Astrocyte (in vitro differentiated cells and primary cell): ENCODE measurements around the gene DHX35. TPM values are rescaled to one million over a fixed set of nuclear protein-coding genes. Genes with fewer than 3 reads are reported as not detected.

Experiments
- DNase-seq: peaks from one replicate; pipeline ENCODE4 v3.0.0-alpha.2; 2010; ENCODE audit warnings: low read depth
- FAIRE-seq: peaks from 2 replicates; lab custom pipeline; 2011; peaks lifted over from hg19 to GRCh38; lab: Jason Lieb, UNC
- H2AFZ ChIP-seq: 2 replicates; pipeline ENCODE4 v1.6.0; 2012; ENCODE audit warnings: low read depth, low read length, inconsistent platforms
- H3K27ac ChIP-seq: 2 replicates; pipeline ENCODE4 v1.5.1; 2011; ENCODE audit warnings: low read depth, low read length, inconsistent platforms
- H3K27me3 ChIP-seq: 2 replicates; pipeline ENCODE4 v1.6.0; 2011; ENCODE audit warnings: low read length, inconsistent platforms; ENCODE audit not compliant: insufficient read depth
- H3K36me3 ChIP-seq: 2 replicates; pipeline ENCODE4 v1.5.1; 2011; ENCODE audit warnings: low read length, inconsistent platforms; ENCODE audit not compliant: insufficient read depth
- H3K4me1 ChIP-seq: 2 replicates; pipeline ENCODE4 v1.5.1; 2011; ENCODE audit warnings: low read length, inconsistent platforms; ENCODE audit not compliant: insufficient read depth
- H3K4me2 ChIP-seq: 2 replicates; pipeline ENCODE4 v1.6.0; 2012; ENCODE audit warnings: low read length, inconsistent platforms
- H3K4me3 ChIP-seq: 2 replicates; pipeline ENCODE4 v1.5.1; 2011; ENCODE audit warnings: low read depth, mild to moderate bottlenecking, low read length, inconsistent platforms; ENCODE audit not compliant: insufficient read depth
- H3K79me2 ChIP-seq: 2 replicates; pipeline ENCODE4 v1.6.0; 2012; ENCODE audit warnings: mild to moderate bottlenecking, low read length, inconsistent platforms; ENCODE audit not compliant: insufficient read depth
- H3K9ac ChIP-seq: 2 replicates; pipeline ENCODE4 v1.6.0; 2012; ENCODE audit warnings: mild to moderate bottlenecking, low read length, inconsistent platforms
- H3K9me3 ChIP-seq: 2 replicates; pipeline ENCODE4 v1.5.1; 2012; ENCODE audit warnings: low read depth, mild to moderate bottlenecking, low read length, inconsistent platforms; ENCODE audit not compliant: insufficient read depth
- H4K20me1 ChIP-seq: 2 replicates; pipeline ENCODE4 v1.6.0; 2012; ENCODE audit warnings: low read length, inconsistent platforms; ENCODE audit not compliant: insufficient read depth
- H3K27ac Mint-ChIP-seq: one replicate; pipeline ENCODE4 v1.8.0; 2021; ENCODE audit warnings: mild to moderate bottlenecking, mixed read lengths; ENCODE audit not compliant: unreplicated experiment
- H3K27me3 Mint-ChIP-seq: one replicate; pipeline ENCODE4 v1.8.0; 2021; ENCODE audit warnings: low read depth, mixed read lengths; ENCODE audit not compliant: unreplicated experiment
- H3K36me3 Mint-ChIP-seq: one replicate; pipeline ENCODE4 v1.8.0; 2021; ENCODE audit warnings: low read depth, mixed read lengths; ENCODE audit not compliant: unreplicated experiment
- H3K4me1 Mint-ChIP-seq: one replicate; pipeline ENCODE4 v1.8.0; 2021; ENCODE audit warnings: low read depth, mixed read lengths; ENCODE audit not compliant: unreplicated experiment
- H3K4me3 Mint-ChIP-seq: one replicate; pipeline ENCODE4 v1.8.0; 2021; ENCODE audit warnings: mild to moderate bottlenecking, moderate library complexity, mixed read lengths; ENCODE audit not compliant: unreplicated experiment
- H3K9me3 Mint-ChIP-seq: one replicate; pipeline ENCODE4 v1.8.0; 2021; ENCODE audit warnings: mild to moderate bottlenecking, mixed read lengths; ENCODE audit not compliant: unreplicated experiment
- CTCF ChIP-seq: IDR thresholded peaks from 2 replicates; pipeline ENCODE4 v1.5.1; 2011; ENCODE audit warnings: low read depth, mild to moderate bottlenecking, inconsistent platforms, low read length, moderate library complexity; ENCODE audit not compliant: insufficient read depth
- EZH2 ChIP-seq: IDR thresholded peaks from 2 replicates; pipeline ENCODE4 v1.6.1; 2012; ENCODE audit warnings: mild to moderate bottlenecking, low read length, inconsistent platforms; ENCODE audit not compliant: insufficient read depth
- total RNA-seq: library from RNA; stranded (reverse); gene quantifications from 2 replicates; pipeline ENCODE4 v1.2.1, GENCODE V29; 2021

The DHX35 gene
- total RNA-seq, 1 donor from 2014 or later = 7.8 TPM

- Mint-ChIP-seq H3K36me3 (peaks cover 5% of the 10 kb centered on the region), H3K9me3 (no peaks in the 10 kb centered on the region), H3K4me3 (no peak overlapping the region), H3K4me1 (peaks cover 19% of the 10 kb centered on the region), H3K27me3 (no peaks in the 10 kb centered on the region), H3K27ac (no peak overlapping the region)
- H3K4me2 ChIP-seq = no peak overlapping the region
- no peaks in the 10 kb centered on the region for H3K27me3 ChIP-seq
- H3K4me3 ChIP-seq = no peak overlapping the region
- DNase-seq = no peak
- peaks cover 26% of the 10 kb centered on the region for H4K20me1 ChIP-seq
- no peak for FAIRE-seq
- H3K36me3 ChIP-seq = peaks cover 3% of the 10 kb centered on the region
- no peak overlapping the region for H3K9ac ChIP-seq
- no peaks in the 10 kb centered on the region for H3K9me3 ChIP-seq
- H2AFZ ChIP-seq = no peak overlapping the region
- peaks cover 11% of the 10 kb centered on the region for H3K4me1 ChIP-seq
- H3K79me2 ChIP-seq = no peaks in the 10 kb centered on the region
- no peak overlapping the region for H3K27ac ChIP-seq
- TF ChIP-seq CTCF (no peak), EZH2 (no peak)
Measured at GRCh38 chr20:38987777-38988176, 25.6 kb downstream of the DHX35 start.

GRCh38 chr20:38990728-38991127 lies 28.6 kb downstream of the DHX35 start:
- peaks cover 5% of the 10 kb centered on the region for H3K36me3 Mint-ChIP-seq
- no peak for DNase-seq

More at GRCh38 chr20:38990728-38991127, 28.6 kb downstream of the DHX35 start:
- H3K79me2 ChIP-seq = no peaks in the 10 kb centered on the region
- no peak overlapping the region for H3K4me3 ChIP-seq
- H3K27ac Mint-ChIP-seq = no peak overlapping the region
- no peaks in the 10 kb centered on the region for H3K9me3 ChIP-seq
- H3K4me3 Mint-ChIP-seq = no peak overlapping the region
- no peak for TF ChIP-seq EZH2
- no peak for TF ChIP-seq CTCF
- peaks cover 11% of the 10 kb centered on the region for H3K4me1 Mint-ChIP-seq
- H3K4me1 ChIP-seq = peaks cover 3% of the 10 kb centered on the region
- FAIRE-seq = no peak
- H3K4me2 ChIP-seq = no peak overlapping the region
- peaks cover 16% of the 10 kb centered on the region for H4K20me1 ChIP-seq
- H3K27ac ChIP-seq = no peak overlapping the region
- no peaks in the 10 kb centered on the region for H3K9me3 Mint-ChIP-seq
- peaks cover 8% of the 10 kb centered on the region for H3K36me3 ChIP-seq
- no peaks in the 10 kb centered on the region for H3K27me3 Mint-ChIP-seq
- H3K27me3 ChIP-seq = no peaks in the 10 kb centered on the region
- no peak overlapping the region for H3K9ac ChIP-seq
- H2AFZ ChIP-seq = no peak overlapping the region
